GM18868 (cell line): ENCODE data around the gene DAND5.
"Not testable (repeated sequence)": the region's sequence is repeated elsewhere in the genome, so short reads cannot be mapped to it uniquely, and the experiment has no call there.

Experiments used
- ATAC-seq: cut with Tn5 transposase; IDR thresholded peaks from one replicate; pipeline ENCODE4 v1.9.1; 2021; ENCODE audit warnings: mild to moderate bottlenecking, moderate library complexity; ENCODE audit not compliant: unreplicated experiment

The DAND5 gene

DNA sequence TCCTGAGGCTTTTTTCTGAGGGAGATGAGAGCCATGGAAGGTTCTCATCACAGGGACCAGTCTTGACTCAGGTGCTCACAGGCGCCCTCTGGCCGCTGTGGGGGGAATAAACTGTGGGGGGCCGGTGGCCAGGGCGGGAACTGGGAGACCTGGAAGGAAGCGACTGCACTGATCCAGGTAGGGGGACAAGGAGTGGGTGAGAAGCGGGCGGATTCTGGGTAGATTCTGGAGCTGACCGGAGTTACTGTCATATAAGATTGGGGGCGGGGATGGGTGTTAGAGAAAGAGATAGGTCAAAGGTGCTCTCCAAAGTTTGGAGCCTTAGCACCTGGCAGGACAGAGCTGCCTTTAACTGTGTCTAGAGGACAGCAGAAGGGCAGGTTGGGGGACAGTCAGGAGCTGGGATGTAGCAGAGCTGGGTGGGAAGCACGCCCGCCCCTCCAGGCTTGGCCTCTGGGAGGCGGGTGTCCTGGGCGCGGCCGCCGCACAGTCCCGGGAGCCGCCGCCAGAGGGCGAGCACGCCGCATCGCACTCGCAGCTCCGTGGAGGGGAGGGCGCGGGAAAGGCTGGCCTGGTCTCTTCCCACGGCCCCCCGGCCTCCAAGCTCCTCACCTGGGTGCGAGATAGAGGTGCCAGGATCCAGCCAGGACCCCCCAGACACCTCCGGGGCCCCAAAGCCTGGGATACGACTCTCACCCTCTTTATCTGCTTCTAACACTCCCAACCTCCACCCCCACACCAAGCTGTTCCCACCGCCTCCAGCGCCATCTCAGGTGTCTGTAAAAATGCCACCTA lies 4.2 kb upstream of the DAND5 start:
- peak; percentile 64 for ATAC-seq

- ATAC-seq: no peak
Observed at GRCh38 chr19:12965812-12966135, 3.6 kb upstream of the DAND5 start.

- no peak for ATAC-seq
Observed at GRCh38 chr19:12967907-12968306, 1.5 kb upstream of the DAND5 start.

DNA sequence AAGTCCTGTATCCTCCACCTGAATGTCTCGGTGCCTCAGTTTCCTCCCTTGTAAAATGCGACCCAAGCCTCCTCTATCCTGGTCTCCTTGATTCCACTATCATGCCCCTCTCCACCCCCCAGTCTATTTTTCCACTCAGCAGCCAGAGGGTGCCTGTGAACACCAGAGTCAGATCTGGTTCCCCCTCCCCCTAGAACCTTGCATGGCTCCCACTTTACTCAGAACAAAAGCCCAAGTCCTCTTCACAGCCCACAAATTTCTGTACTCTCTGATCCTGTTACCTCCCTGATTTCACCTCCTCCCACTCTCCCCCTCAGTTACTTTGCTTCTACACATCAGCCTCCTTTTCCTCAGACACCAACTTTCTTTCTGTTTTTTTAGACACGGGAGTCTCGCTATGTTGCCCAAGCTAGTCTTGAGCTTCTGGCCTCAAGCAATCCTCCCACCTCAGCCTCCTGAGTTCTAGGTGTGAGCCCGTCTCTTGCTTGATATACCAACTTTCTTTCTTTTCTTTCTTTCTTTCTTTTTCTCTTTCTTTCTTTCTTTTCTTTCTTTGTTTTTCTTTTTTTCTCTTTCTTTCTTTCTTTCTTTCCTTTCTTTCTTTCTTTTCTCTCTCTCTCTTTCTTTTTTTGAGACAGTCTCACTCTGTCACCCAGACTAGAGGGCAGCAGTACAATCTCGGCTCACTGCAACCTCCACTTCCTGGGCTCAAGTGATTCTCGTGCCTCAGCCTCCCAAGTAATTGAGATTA lies 869 bp downstream of the DAND5 start:
- no peak for ATAC-seq

DNA sequence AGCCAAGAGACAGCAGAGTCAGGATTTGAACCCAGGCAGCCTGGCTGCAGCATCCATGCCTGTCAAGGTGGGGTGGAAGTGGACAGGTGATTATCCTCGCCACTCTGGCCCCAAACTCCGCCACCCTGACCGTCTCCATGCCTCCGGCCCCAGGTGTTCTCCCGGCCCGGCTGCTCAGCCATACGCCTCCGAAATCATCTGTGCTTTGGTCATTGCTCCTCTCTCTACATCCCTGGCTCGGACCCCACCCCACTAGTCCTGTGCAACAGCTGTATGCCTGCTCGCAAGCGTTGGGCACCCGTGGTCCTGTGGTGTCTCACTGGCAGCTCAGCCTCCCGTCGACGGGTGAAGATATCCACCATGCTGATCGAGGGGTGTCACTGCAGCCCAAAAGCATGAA lies 3.9 kb downstream of the DAND5 start:
- no peak for ATAC-seq

- no peak for ATAC-seq
Observed at GRCh38 chr19:12974301-12975220, 5.2 kb downstream of the DAND5 start.

GRCh38 chr19:12975221-12975741 lies 5.9 kb downstream of the DAND5 start:
- no peak for ATAC-seq

DNA sequence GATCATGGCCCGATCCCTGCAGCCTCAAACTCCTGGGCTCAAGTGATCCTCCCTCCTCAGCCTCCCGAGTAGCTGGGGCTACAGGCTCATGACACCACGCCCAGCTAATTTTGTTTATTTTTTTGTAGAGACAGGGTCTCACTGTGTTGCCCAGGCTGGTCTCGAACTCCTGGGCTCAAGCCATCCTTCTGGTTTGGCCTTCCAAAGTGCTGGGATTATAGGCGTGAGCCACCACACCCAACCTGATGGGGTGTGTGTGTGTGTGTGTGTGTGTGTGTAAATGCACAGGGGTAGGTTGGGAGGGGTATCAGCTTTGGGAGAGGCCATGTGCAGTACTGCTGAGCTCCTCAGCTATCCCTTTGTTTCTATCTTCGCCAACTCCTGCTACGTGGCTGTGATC lies 6.7 kb downstream of the DAND5 start:
- ATAC-seq: not testable (repeated sequence)

DNA sequence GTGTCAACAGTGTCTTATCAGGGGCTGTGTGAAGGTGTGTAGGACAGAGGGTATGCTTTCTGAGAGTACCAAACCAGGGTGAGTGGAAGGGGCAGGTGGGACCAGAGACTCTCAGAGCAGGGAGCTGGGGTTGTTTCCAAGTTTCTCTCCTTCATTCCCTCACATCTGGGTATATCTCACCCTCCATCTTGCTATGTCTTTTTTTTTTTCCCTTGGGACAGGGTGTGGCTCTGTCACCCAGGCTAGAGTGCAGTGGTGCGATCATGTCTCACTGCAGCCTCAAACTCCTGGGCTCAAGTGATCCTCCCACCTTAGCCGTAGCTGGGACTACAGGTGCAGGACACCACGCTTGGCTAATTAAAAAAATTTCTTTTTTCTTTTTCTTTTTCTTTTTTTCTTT lies 10.6 kb downstream of the DAND5 start:
- ATAC-seq: no peak

DNA sequence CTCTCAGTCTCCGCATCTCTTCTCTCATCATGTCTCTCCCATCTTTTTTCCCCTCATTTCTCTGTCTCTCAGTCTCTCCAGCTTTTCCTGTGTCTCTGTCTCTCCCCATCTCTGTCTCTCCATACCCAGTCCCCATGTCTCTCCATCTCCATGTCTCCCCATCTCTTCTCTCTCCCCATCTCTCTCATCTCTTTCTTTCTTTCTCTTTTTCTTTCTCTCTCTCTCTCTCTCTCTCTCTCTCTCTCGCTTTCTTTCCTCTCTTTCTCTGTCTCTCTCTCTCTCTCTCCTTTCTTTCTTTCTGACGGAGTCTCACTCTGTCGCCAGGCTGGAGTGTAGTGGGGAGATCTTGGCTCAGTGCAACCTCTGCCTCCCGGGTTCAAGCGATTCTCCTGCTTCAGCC lies 13.3 kb downstream of the DAND5 start:
- no peak for ATAC-seq

DNA sequence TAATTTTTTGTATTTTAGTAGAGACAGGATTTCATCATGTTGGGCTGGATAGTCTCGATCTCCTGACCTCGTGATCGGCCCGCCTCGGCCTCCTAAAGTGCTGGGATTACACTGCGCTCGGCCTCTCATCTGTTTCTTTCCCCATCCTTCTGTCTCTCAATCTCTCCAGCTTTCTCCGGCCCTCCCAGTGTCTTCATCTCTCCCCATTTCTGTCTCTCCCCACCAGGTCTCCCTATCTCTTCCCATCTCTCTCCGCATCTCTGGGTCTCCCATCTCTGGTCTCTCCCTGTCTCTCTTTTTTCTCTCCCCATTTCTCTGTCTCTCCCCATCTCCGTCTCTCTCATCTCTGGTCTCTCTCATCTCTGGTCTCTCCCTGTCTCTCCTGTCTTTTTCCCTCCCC lies 13.7 kb downstream of the DAND5 start:
- ATAC-seq: no peak

- ATAC-seq: no peak
Observed at GRCh38 chr19:12983542-12984142, 14.3 kb downstream of the DAND5 start.

DNA sequence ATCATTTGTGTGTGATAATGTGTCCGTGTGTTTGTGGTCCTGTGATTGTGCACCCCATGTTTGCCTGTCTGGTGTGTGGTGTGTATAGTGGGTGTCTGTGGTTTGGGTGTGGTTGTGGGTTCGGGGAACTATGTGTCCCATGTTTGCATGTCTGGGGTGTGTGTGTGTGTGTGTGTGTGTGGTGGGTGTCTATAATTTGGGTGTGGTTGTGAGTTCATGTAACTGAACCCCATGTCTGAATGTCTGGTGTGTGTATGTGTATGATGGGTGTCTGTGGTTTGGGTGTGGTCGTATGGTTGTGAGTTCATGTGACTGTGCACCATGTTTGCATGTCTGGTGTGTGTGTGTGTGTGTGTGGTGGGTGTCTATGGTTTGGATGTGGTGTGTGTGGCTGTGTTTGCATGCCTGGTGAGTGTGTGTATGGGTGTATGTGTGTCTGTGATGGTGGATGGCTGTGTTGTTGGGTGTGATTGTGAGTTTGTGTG lies 14.8 kb downstream of the DAND5 start:
- no peak for ATAC-seq

- ATAC-seq: no peak
Observed at GRCh38 chr19:12984683-12985048, 15.3 kb downstream of the DAND5 start.

DNA sequence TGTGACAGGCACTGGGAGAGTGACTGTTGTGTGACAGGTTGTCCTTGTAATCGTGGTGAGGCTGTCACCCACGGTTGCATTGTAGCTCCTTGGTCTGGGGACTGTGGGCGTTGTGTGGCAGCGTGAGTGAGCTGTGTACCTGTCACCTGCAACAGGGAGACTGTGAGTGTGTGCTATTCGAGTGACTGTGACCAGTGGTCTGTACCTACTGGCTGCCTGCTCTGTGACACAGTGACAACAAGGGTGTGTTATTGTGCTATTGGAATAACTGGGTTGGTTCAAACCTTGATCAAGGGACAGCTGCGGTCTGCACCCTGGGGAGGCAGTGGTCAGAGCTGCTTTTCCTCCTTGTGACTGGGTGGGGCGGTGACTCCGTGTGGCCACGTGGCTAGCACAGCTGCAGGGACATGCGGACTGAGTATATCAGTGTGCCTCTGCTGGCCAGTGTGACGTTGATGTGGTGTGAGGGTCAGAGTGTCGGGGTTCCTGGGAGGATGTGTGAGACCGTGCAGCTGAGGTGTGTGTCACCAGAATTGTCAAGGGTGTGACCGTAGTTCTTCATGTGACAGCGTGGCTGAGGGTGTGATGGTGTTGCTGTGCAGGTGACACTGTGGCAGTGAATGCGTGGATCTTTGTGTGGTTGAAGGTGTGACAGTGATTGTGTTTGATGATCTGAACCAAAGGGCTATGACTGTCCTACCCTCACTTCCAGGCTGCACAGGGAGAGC lies 15.8 kb downstream of the DAND5 start:
- ATAC-seq: no peak

GRCh38 chr19:12986726-12987125 lies 17.4 kb downstream of the DAND5 start:
- no peak for ATAC-seq

GRCh38 chr19:12987190-12987589 lies 17.8 kb downstream of the DAND5 start:
- no peak for ATAC-seq

DNA sequence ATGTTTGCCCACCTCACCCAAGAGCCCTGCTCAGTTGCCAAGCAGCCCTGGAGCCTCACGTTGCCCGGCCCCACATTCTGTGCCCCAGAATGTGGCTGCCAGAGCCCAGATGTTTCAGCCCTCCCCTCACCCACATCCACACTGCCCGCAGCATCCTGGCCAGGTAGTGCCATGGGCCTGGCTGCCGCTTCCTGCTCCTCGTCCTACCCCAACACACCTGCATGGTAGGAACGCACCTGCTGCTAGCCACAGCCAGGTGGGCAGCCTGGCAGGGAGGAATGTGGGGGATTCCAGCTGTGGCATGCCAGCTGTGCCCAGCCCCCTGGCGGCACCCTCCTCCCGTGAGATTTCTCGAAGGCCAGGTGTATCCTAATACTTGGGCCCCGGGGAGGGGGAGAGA lies 18.4 kb downstream of the DAND5 start:
- ATAC-seq: no peak

GRCh38 chr19:12990431-12990830 lies 21.1 kb downstream of the DAND5 start:
- ATAC-seq: no peak

DNA sequence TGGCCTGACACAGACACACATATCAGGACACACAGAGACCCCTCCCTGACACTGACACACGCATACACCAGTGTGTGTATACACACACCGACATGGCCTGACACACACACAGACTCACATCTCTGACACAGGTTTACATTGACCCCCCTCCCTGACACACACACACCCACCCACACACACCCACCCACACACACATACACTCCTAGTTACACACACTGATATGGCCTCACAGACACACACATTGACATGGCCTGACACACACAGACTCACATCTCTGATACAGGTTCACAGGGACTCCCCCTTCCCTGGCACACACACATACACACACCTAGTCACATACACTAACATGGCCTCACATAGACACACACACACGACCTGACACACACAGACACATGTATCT lies 21.5 kb downstream of the DAND5 start:
- no peak for ATAC-seq
